Upper lobe of left lung (tissue), 6 donors: ENCODE data around the gene VWA2. TPM values are rescaled to one million over a fixed set of nuclear protein-coding genes. Genes with fewer than 3 reads are reported as not detected.

Source experiments
- ATAC-seq, 2 donors: fragments of 200-7000 bp; cut with Tn5 transposase; one replicate each; pipeline ENCODE4 v1.9.1; 2022; ENCODE audit warnings: mild to moderate bottlenecking in 2 of 2, moderate library complexity in 2 of 2; ENCODE audit not compliant: low FRiP score in 2 of 2
- DNase-seq, 2 donors: peaks; one replicate each; pipeline ENCODE4 v3.0.0-alpha.2; 2019 to 2020
- H3K27ac ChIP-seq, 4 donors: fragments of 200-600 bp; sonication (generic); one replicate each; pipeline ENCODE4 v1.5.1; 2016 to 2019
- H3K27me3 ChIP-seq, 4 donors: fragments of 200-600 bp; sonication (generic); one replicate each; pipeline ENCODE4 v1.5.1; 2017 to 2019
- H3K36me3 ChIP-seq, 4 donors: fragments of 200-600 bp; sonication (generic); one replicate each; pipeline ENCODE4 v1.5.1; 2016 to 2019
- H3K4me1 ChIP-seq, 4 donors: fragments of 200-600 bp; sonication (generic); one replicate each; pipeline ENCODE4 v1.5.1; 2018 to 2019
- H3K4me3 ChIP-seq, 4 donors: fragments of 200-600 bp; sonication (generic); one replicate each; pipeline ENCODE4 v1.5.1; 2017 to 2019; ENCODE audit warnings: mild to moderate bottlenecking in 2 of 4, moderate library complexity in 1 of 4
- H3K9me3 ChIP-seq, 4 donors: fragments of 200-600 bp; sonication (generic); one replicate each; pipeline ENCODE4 v1.5.1; 2018 to 2019
- CTCF ChIP-seq, 6 experiments: fragments of 450-650 bp in 4 of 6; fragments of 200-600 bp in 2 of 6; sonication (generic) in 2 of 6; IDR thresholded peaks; one replicate each; pipeline ENCODE4 v1.5.1; 2016 to 2019; ENCODE audit warnings: antibody characterized with exemption in 6 of 6
- EP300 ChIP-seq, 4 donors: sonication (generic); formaldehyde crosslinking; IDR thresholded peaks; one replicate each; pipeline ENCODE4 v1.5.1; 2017; ENCODE audit warnings: antibody characterized with exemption in 4 of 4, control low read depth in 2 of 4
- POLR2A ChIP-seq, 4 donors: fragments of 450-650 bp; IDR thresholded peaks; one replicate each; pipeline ENCODE4 v1.5.1; 2016 to 2017; ENCODE audit warnings: antibody characterized with exemption in 4 of 4, mild to moderate bottlenecking in 2 of 4
- POLR2AphosphoS5 ChIP-seq, 2 donors: sonication (generic); formaldehyde crosslinking; IDR thresholded peaks; one replicate each; pipeline ENCODE4 v1.5.1; 2017; ENCODE audit warnings: antibody characterized with exemption in 2 of 2
- WGBS, 2 donors: methylation state at CpG; one replicate each; pipeline ENCODE4 v1.1.5; 2017 to 2018; 5-methylcytosine and 5-hydroxymethylcytosine counted together
- total RNA-seq, 6 donors: library from RNA; depleted of rRNA in 4 of 6; stranded (reverse); fragments of >200 nt in 4 of 6; gene quantifications; one replicate each; pipeline versions ENCODE4 v1.1.0 to v1.2.1, GENCODE V29; 2016 to 2021
- donor health status: DM: no; HTN: no; CAD: no; lungs with moderate emphysema.
- donor health status: DM: no; HTN: yes; CAD: no; lungs with severe emphysema.

The VWA2 gene
- total RNA-seq, 6 donors from 2014 or later: 8.3 to 17.8 (median 12.4) TPM

- no peaks in the 10 kb centered on the region for H3K36me3 ChIP-seq
- WGBS, 2 donors: 48 to 67% methylated on average over 3 to 6 of the region's 6 CpGs
- ATAC-seq (no peak), DNase-seq (no peak)
- no peak overlapping the region for H3K27ac ChIP-seq
- no peaks in the 10 kb centered on the region for H3K27me3 ChIP-seq
- H3K4me3 ChIP-seq: no peak overlapping the region
- no peaks in the 10 kb centered on the region for H3K9me3 ChIP-seq
- peaks cover 0 to 4% (median 0%) of the 10 kb centered on the region in 4 donors for H3K4me1 ChIP-seq
- no peak for TF ChIP-seq POLR2A (IDR thresholded peaks at IDR 0.05)
- no peak for TF ChIP-seq EP300 (IDR thresholded peaks at IDR 0.05)
- TF ChIP-seq CTCF (IDR thresholded peaks at IDR 0.05): no peak
- TF ChIP-seq POLR2AphosphoS5 (IDR thresholded peaks at IDR 0.05): no peak
Measured at GRCh38 chr10:114334301-114334700, 95.2 kb downstream of the VWA2 start.

- WGBS, 2 donors: 41 to 55% methylated on average over 3 of the region's 3 CpGs
- Histone ChIP-seq H3K4me3 (no peak overlapping the region), H3K36me3 (no peaks in the 10 kb centered on the region), H3K27ac (no peak overlapping the region), H3K27me3 (no peaks in the 10 kb centered on the region), H3K9me3 (no peaks in the 10 kb centered on the region), H3K4me1 (peaks cover 0 to 4% (median 0%) of the 10 kb centered on the region in 4 donors)
- ATAC-seq (no peak), DNase-seq (no peak)
- TF ChIP-seq POLR2AphosphoS5 (IDR thresholded peaks at IDR 0.05) (no peak), CTCF (IDR thresholded peaks at IDR 0.05) (no peak), EP300 (IDR thresholded peaks at IDR 0.05) (no peak), POLR2A (IDR thresholded peaks at IDR 0.05) (no peak)
Measured at GRCh38 chr10:114335614-114336013, 96.6 kb downstream of the VWA2 start.

- Histone ChIP-seq H3K4me3 (no peak overlapping the region), H3K36me3 (no peaks in the 10 kb centered on the region), H3K27ac (no peak overlapping the region), H3K9me3 (no peaks in the 10 kb centered on the region), H3K27me3 (no peaks in the 10 kb centered on the region), H3K4me1 (peaks cover 0 to 4% (median 0%) of the 10 kb centered on the region in 4 donors)
- TF ChIP-seq CTCF (IDR thresholded peaks at IDR 0.05) (no peak), POLR2A (IDR thresholded peaks at IDR 0.05) (no peak), EP300 (IDR thresholded peaks at IDR 0.05) (no peak), POLR2AphosphoS5 (IDR thresholded peaks at IDR 0.05) (no peak)
- DNase-seq: no peak
- ATAC-seq: no peak
- WGBS, 2 donors: 86 to 93% methylated on average over 10 of the region's 10 CpGs
Measured at GRCh38 chr10:114336823-114337509, 97.9 kb downstream of the VWA2 start.

- Histone ChIP-seq H3K36me3 (no peaks in the 10 kb centered on the region), H3K9me3 (no peaks in the 10 kb centered on the region), H3K4me3 (no peak overlapping the region), H3K27ac (no peak overlapping the region), H3K27me3 (no peaks in the 10 kb centered on the region), H3K4me1 (no peaks in the 10 kb centered on the region)
- WGBS, 2 donors: 82 to 90% methylated on average over 19 of the region's 19 CpGs
- no peak for ATAC-seq
- TF ChIP-seq POLR2A (IDR thresholded peaks at IDR 0.05): no peak
- no peak for TF ChIP-seq CTCF (IDR thresholded peaks at IDR 0.05)
- TF ChIP-seq POLR2AphosphoS5 (IDR thresholded peaks at IDR 0.05): no peak
- TF ChIP-seq EP300 (IDR thresholded peaks at IDR 0.05): no peak
- no peak for DNase-seq
Measured at GRCh38 chr10:114337510-114338462, 98.7 kb downstream of the VWA2 start.
